IPS-18a (cell line): ENCODE data around the gene KRTAP10-3.

ENCODE experiments used
- H3K27ac ChIP-seq: one replicate; pipeline ENCODE4 v1.5.1; 2013; ENCODE audit warnings: low read length
- H3K27me3 ChIP-seq: one replicate; pipeline ENCODE4 v1.6.1; 2013; ENCODE audit warnings: mild to moderate bottlenecking, low read length; ENCODE audit not compliant: control insufficient read depth, insufficient read depth
- H3K36me3 ChIP-seq: one replicate; pipeline ENCODE4 v1.6.1; 2013; ENCODE audit warnings: low read depth, low read length; ENCODE audit not compliant: control insufficient read depth
- H3K4me1 ChIP-seq: one replicate; pipeline ENCODE4 v1.6.1; 2013; ENCODE audit warnings: low read depth, low read length; ENCODE audit not compliant: control insufficient read depth
- H3K4me3 ChIP-seq: one replicate; pipeline ENCODE4 v1.5.1; 2013; ENCODE audit warnings: low read length
- H3K9ac ChIP-seq: one replicate; pipeline ENCODE4 v1.6.1; 2013; ENCODE audit warnings: mild to moderate bottlenecking, low read length, moderate library complexity
- H3K9me3 ChIP-seq: one replicate; pipeline ENCODE4 v1.6.1; 2013; ENCODE audit warnings: low read depth, low read length; ENCODE audit not compliant: control insufficient read depth

The KRTAP10-3 gene

GRCh38 chr21:44508711-44509445 is 49.7 kb downstream of the KRTAP10-3 start:
- Histone ChIP-seq H3K9me3 (no peaks in the 10 kb centered on the region), H3K4me1 (no peaks in the 10 kb centered on the region), H3K27ac (no peak overlapping the region), H3K27me3 (no peaks in the 10 kb centered on the region), H3K36me3 (peaks cover 4% of the 10 kb centered on the region), H3K9ac (no peak overlapping the region), H3K4me3 (no peak overlapping the region)

GRCh38 chr21:44508426-44508710 is 50.2 kb downstream of the KRTAP10-3 start:
- H3K27me3 ChIP-seq = no peaks in the 10 kb centered on the region
- H3K4me1 ChIP-seq = no peaks in the 10 kb centered on the region
- no peak overlapping the region for H3K27ac ChIP-seq
- peaks cover 4% of the 10 kb centered on the region for H3K36me3 ChIP-seq
- no peak overlapping the region for H3K4me3 ChIP-seq
- no peaks in the 10 kb centered on the region for H3K9me3 ChIP-seq
- no peak overlapping the region for H3K9ac ChIP-seq
